ENCODE data around the gene SEMA4D.

The SEMA4D gene

GRCh38 chr9:89342213-89342612, 155.7 kb downstream of the SEMA4D start:
- H3K4me2 ChIP-seq (ENCODE audit: low read length), result no peak overlapping the region

GRCh38 chr9:89340332-89340731, 157.6 kb downstream of the SEMA4D start:
- Histone ChIP-seq H3K27me3 (ENCODE audit: insufficient read depth, low read length) (no peaks in the 10 kb centered on the region), H2AFZ (ENCODE audit: low read length) (no peak overlapping the region), H4K20me1 (ENCODE audit: insufficient read depth, low read length) (no peaks in the 10 kb centered on the region), H3F3A (ENCODE audit: insufficient read depth, low read length) (no peaks in the 10 kb centered on the region), H3K27ac (ENCODE audit: low read depth, low read length, poor library complexity, severe bottlenecking) (no peak overlapping the region), H3K4me3 (ENCODE audit: low read depth, low read length, poor library complexity, severe bottlenecking) (no peak overlapping the region), H3K79me2 (ENCODE audit: insufficient read depth, low read length) (no peaks in the 10 kb centered on the region), H3K9ac (ENCODE audit: low read length) (no peak overlapping the region), H3K9me3 (ENCODE audit: low read length) (no peaks in the 10 kb centered on the region), H3K9me2 (ENCODE audit: low read depth, low read length) (no peaks in the 10 kb centered on the region), H3K4me2 (ENCODE audit: low read length) (no peak overlapping the region), H3K36me3 (ENCODE audit: insufficient read depth, low read length) (peaks cover 92% of the 10 kb centered on the region), H3K4me1 (ENCODE audit: insufficient read depth, low read length, severe bottlenecking) (no peaks in the 10 kb centered on the region)
- no peak for TF ChIP-seq CTCF (IDR thresholded peaks at IDR 0.05; ENCODE audit: low read length)
- no peak for TF ChIP-seq EZH2 (IDR thresholded peaks at IDR 0.05; ENCODE audit: borderline replicate concordance, low read length)

More at GRCh38 chr9:89342213-89342612, 155.7 kb downstream of the SEMA4D start:
- Histone ChIP-seq H3K27ac (ENCODE audit: low read depth, low read length, poor library complexity, severe bottlenecking) (no peak overlapping the region), H3K36me3 (ENCODE audit: insufficient read depth, low read length) (peaks cover 98% of the 10 kb centered on the region), H2AFZ (ENCODE audit: low read length) (no peak overlapping the region), H3K4me3 (ENCODE audit: low read depth, low read length, poor library complexity, severe bottlenecking) (no peak overlapping the region), H4K20me1 (ENCODE audit: insufficient read depth, low read length) (no peaks in the 10 kb centered on the region), H3F3A (ENCODE audit: insufficient read depth, low read length) (no peaks in the 10 kb centered on the region), H3K9ac (ENCODE audit: low read length) (no peak overlapping the region), H3K4me1 (ENCODE audit: insufficient read depth, low read length, severe bottlenecking) (no peaks in the 10 kb centered on the region), H3K9me3 (ENCODE audit: low read length) (no peaks in the 10 kb centered on the region), H3K27me3 (ENCODE audit: insufficient read depth, low read length) (no peaks in the 10 kb centered on the region), H3K9me2 (ENCODE audit: low read depth, low read length) (no peaks in the 10 kb centered on the region), H3K79me2 (ENCODE audit: insufficient read depth, low read length) (no peaks in the 10 kb centered on the region)
- TF ChIP-seq EZH2 (IDR thresholded peaks at IDR 0.05; ENCODE audit: borderline replicate concordance, low read length) (no peak), CTCF (IDR thresholded peaks at IDR 0.05; ENCODE audit: low read length) (no peak)

GRCh38 chr9:89339807-89340206, 158.1 kb downstream of the SEMA4D start:
- H3K9me2 ChIP-seq (ENCODE audit: low read depth, low read length), result no peaks in the 10 kb centered on the region
- no peak overlapping the region for H3K4me3 ChIP-seq (ENCODE audit: low read depth, low read length, poor library complexity, severe bottlenecking)
- no peaks in the 10 kb centered on the region for H3K9me3 ChIP-seq (ENCODE audit: low read length)
- H3K4me2 ChIP-seq (ENCODE audit: low read length), result no peak overlapping the region
- H3K36me3 ChIP-seq (ENCODE audit: insufficient read depth, low read length), result peaks cover 91% of the 10 kb centered on the region
- no peak overlapping the region for H2AFZ ChIP-seq (ENCODE audit: low read length)
- no peaks in the 10 kb centered on the region for H4K20me1 ChIP-seq (ENCODE audit: insufficient read depth, low read length)
- H3F3A ChIP-seq (ENCODE audit: insufficient read depth, low read length), result no peaks in the 10 kb centered on the region
- H3K27ac ChIP-seq (ENCODE audit: low read depth, low read length, poor library complexity, severe bottlenecking), result no peak overlapping the region
- no peaks in the 10 kb centered on the region for H3K79me2 ChIP-seq (ENCODE audit: insufficient read depth, low read length)
- H3K4me1 ChIP-seq (ENCODE audit: insufficient read depth, low read length, severe bottlenecking), result no peaks in the 10 kb centered on the region
- TF ChIP-seq EZH2 (IDR thresholded peaks at IDR 0.05; ENCODE audit: borderline replicate concordance, low read length), result no peak
- TF ChIP-seq CTCF (IDR thresholded peaks at IDR 0.05; ENCODE audit: low read length), result no peak
- H3K27me3 ChIP-seq (ENCODE audit: insufficient read depth, low read length), result no peaks in the 10 kb centered on the region
- no peak overlapping the region for H3K9ac ChIP-seq (ENCODE audit: low read length)

Data from OCI-LY1 (cell line).